Suprapubic skin (tissue), 4 donors: ENCODE results near the gene EVA1A. TPM values are rescaled to one million over a fixed set of nuclear protein-coding genes. Genes with fewer than 3 reads are reported as not detected.

Experiments used
- DNase-seq, 2 donors: peaks; one replicate each; pipeline ENCODE4 v3.0.0-alpha.2; 2019; ENCODE audit warnings: low spot score in 2 of 2
- H3K27ac ChIP-seq: fragments of 200-600 bp; sonication (generic); one replicate; pipeline ENCODE4 v1.5.1; 2019
- H3K27me3 ChIP-seq: fragments of 200-600 bp; sonication (generic); one replicate; pipeline ENCODE4 v1.5.1; 2019
- H3K36me3 ChIP-seq: fragments of 200-600 bp; sonication (generic); one replicate; pipeline ENCODE4 v1.5.1; 2019
- H3K4me1 ChIP-seq: fragments of 200-600 bp; sonication (generic); one replicate; pipeline ENCODE4 v1.5.1; 2019
- H3K4me3 ChIP-seq: fragments of 200-600 bp; sonication (generic); one replicate; pipeline ENCODE4 v1.5.1; 2019; ENCODE audit warnings: mild to moderate bottlenecking
- H3K9me3 ChIP-seq: fragments of 200-600 bp; sonication (generic); one replicate; pipeline ENCODE4 v1.5.1; 2019
- EP300 ChIP-seq: sonication (generic); formaldehyde crosslinking; IDR thresholded peaks from one replicate; pipeline ENCODE4 v1.6.1; 2017; ENCODE audit warnings: antibody characterized with exemption
- POLR2A ChIP-seq, 2 donors: fragments of 450-650 bp; IDR thresholded peaks; one replicate each; pipeline ENCODE4 v1.6.1; 2017; ENCODE audit warnings: antibody characterized with exemption in 2 of 2, mild to moderate bottlenecking in 2 of 2, moderate library complexity in 2 of 2
- POLR2AphosphoS5 ChIP-seq, 3 donors: sonication (generic); formaldehyde crosslinking; IDR thresholded peaks; one replicate each; pipeline ENCODE4 v1.6.1; 2017; ENCODE audit warnings: antibody characterized with exemption in 3 of 3
- WGBS: methylation state at CpG from one replicate; pipeline ENCODE4 v1.1.5; 2018; 5-methylcytosine and 5-hydroxymethylcytosine counted together
- total RNA-seq, 4 donors: library from RNA; depleted of rRNA; stranded (reverse); fragments of >200 nt; gene quantifications; one replicate each; pipeline ENCODE4 v1.1.0, GENCODE V29; 2016
- TF ChIP-seq, protein P1 (sequence below), 2 donors: fragments of 200-600 bp in 1 of 2; fragments of 450-650 bp in 1 of 2; sonication (generic) in 1 of 2; IDR thresholded peaks; one replicate each; pipeline ENCODE4 v1.5.1; 2016 to 2019; ENCODE audit warnings: antibody characterized with exemption in 2 of 2, mild to moderate bottlenecking in 1 of 2, moderate library complexity in 1 of 2

Gene EVA1A
- total RNA-seq, 4 donors from 2014 or later = 5.7 to 11.4 (median 7.9) TPM

DNA sequence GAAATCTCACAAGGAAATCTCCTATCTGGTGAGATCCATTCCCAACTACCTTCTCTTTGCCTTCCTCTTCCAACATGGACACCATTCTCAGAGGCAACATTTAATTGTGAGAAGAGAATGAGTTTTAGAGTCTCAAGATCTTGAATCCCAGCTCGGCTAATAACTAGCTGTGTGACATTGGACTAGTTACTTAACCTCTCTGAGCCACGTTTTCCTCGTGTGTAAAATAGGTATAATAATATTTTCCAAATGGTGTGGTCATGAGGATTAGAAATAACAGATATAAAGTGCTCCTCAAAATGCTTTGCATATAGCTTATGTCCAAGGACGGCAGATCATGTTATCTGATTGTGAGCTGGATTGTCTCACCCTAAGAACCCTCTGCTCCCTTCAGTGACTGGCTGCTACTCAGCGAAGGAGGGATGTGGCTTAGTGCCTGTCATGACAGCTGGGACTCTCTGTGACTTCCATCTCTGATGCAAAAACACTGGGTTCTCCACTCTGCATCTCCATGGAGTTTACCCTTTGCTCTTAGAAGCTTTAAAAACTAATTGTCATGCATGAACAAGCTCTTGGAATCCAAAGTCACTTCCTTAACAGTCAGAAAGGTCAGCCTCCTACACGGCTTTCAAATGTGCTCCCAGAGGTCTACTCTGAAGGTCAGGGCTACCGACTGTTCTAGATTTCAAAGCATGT lies 47.4 kb upstream of the EVA1A start:
- no peak for DNase-seq
- H3K36me3 ChIP-seq = no peaks in the 10 kb centered on the region
- peaks cover 17% of the 10 kb centered on the region for H3K27me3 ChIP-seq

DNA sequence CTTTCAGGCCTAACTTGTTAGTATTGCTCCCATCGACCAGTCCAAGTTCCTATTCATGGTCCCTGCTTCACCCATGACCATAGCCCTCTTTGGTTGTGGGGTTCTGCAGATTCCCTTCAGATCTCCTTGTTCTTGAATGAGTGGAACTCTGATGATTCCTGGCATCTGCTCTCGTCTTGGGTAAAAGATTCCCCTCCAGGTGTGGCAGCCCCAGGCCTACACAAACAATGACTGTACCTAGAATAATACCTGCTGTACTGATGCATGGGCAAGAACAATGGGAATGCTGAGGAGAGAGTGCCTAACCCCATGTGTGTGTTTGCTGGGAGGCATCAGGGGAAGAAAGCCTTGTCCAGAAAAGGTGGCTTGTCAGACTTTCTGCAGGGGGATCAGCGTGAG lies 46.7 kb upstream of the EVA1A start:
- no peak for DNase-seq
- Histone ChIP-seq H3K36me3 (no peaks in the 10 kb centered on the region), H3K27ac (no peak overlapping the region), H3K4me1 (peaks cover 10% of the 10 kb centered on the region), H3K27me3 (peaks cover 17% of the 10 kb centered on the region), H3K4me3 (no peak overlapping the region), H3K9me3 (no peaks in the 10 kb centered on the region)
- TF ChIP-seq, protein P1, sequence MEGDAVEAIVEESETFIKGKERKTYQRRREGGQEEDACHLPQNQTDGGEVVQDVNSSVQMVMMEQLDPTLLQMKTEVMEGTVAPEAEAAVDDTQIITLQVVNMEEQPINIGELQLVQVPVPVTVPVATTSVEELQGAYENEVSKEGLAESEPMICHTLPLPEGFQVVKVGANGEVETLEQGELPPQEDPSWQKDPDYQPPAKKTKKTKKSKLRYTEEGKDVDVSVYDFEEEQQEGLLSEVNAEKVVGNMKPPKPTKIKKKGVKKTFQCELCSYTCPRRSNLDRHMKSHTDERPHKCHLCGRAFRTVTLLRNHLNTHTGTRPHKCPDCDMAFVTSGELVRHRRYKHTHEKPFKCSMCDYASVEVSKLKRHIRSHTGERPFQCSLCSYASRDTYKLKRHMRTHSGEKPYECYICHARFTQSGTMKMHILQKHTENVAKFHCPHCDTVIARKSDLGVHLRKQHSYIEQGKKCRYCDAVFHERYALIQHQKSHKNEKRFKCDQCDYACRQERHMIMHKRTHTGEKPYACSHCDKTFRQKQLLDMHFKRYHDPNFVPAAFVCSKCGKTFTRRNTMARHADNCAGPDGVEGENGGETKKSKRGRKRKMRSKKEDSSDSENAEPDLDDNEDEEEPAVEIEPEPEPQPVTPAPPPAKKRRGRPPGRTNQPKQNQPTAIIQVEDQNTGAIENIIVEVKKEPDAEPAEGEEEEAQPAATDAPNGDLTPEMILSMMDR (IDR thresholded peaks at IDR 0.05) = no peak
- no peak for TF ChIP-seq EP300
- no peak for TF ChIP-seq POLR2A (IDR thresholded peaks at IDR 0.05)
- no peak for TF ChIP-seq POLR2AphosphoS5 (IDR thresholded peaks at IDR 0.05)
- WGBS = 91% methylated on average over 3 of the region's 3 CpGs

More for the DNA sequence above, 47.4 kb upstream of the EVA1A start:
- WGBS = 71% methylated on average over 7 of the region's 7 CpGs
- Histone ChIP-seq H3K9me3 (no peaks in the 10 kb centered on the region), H3K4me1 (peaks cover 10% of the 10 kb centered on the region), H3K4me3 (no peak overlapping the region), H3K27ac (no peak overlapping the region)
- TF ChIP-seq EP300 (no peak), POLR2AphosphoS5 (IDR thresholded peaks at IDR 0.05) (no peak), POLR2A (IDR thresholded peaks at IDR 0.05) (no peak)
- TF ChIP-seq, protein P1 (IDR thresholded peaks at IDR 0.05) = no peak

- 68% methylated on average over 8 of the region's 8 CpGs for WGBS
- peaks cover 17% of the 10 kb centered on the region for H3K27me3 ChIP-seq
- H3K27ac ChIP-seq = no peak overlapping the region
Measured at GRCh38 chr2:75606761-75607399, 46.1 kb upstream of the EVA1A start.

DNA sequence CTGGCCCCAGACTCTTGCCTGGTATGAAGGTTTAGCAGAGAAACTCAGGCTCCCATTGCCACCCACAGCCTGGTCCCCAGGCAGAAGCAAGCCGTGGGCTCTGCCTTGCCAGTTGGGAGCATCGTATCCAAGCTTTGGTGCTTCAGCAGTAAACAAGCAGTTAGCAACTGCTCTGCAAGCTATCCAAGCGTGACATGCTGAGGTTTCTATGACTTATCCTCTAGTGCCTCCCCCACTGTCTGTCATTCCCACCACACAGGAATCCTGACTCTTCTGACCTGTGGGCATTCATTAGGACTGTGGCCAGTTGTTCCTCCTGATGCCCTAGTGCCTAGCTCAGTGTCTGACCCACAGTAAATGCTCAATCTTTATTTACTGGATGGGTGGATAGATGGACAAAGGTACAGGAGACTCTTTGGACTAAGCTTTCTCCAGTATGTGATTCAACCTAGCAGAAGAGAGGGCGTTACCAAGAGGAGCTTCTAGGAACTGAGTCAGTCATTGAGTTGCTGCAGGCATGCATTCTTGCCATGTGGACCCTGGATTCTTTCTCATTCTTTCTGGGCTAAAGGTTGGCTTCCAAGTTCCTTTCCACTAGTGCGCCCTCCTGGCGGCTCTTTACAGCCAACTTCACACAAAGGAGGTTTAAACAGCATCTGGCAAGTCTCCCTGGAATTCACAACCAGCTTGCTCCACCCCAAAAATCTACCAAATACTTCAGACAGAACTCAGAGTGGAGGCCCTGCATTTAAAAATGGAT lies 45.2 kb upstream of the EVA1A start:
- 54% methylated on average over 6 of the region's 6 CpGs for WGBS
- no peak for DNase-seq
- TF ChIP-seq POLR2A (IDR thresholded peaks at IDR 0.05) (no peak), POLR2AphosphoS5 (IDR thresholded peaks at IDR 0.05) (no peak), EP300 (no peak)
- TF ChIP-seq, protein P1 (IDR thresholded peaks at IDR 0.05) = no peak
- Histone ChIP-seq H3K36me3 (no peaks in the 10 kb centered on the region), H3K4me1 (peaks cover 10% of the 10 kb centered on the region), H3K27ac (no peak overlapping the region), H3K4me3 (no peak overlapping the region), H3K27me3 (peaks cover 14% of the 10 kb centered on the region), H3K9me3 (no peaks in the 10 kb centered on the region)

More at GRCh38 chr2:75606761-75607399, 46.1 kb upstream of the EVA1A start:
- no peaks in the 10 kb centered on the region for H3K36me3 ChIP-seq
- TF ChIP-seq, protein P1 (IDR thresholded peaks at IDR 0.05) = no peak
- TF ChIP-seq POLR2AphosphoS5 (IDR thresholded peaks at IDR 0.05) = no peak
- no peak for TF ChIP-seq POLR2A (IDR thresholded peaks at IDR 0.05)
- TF ChIP-seq EP300 = no peak
- H3K9me3 ChIP-seq = no peaks in the 10 kb centered on the region
- H3K4me3 ChIP-seq = no peak overlapping the region
- H3K4me1 ChIP-seq = peaks cover 10% of the 10 kb centered on the region
- DNase-seq = no peak

DNA sequence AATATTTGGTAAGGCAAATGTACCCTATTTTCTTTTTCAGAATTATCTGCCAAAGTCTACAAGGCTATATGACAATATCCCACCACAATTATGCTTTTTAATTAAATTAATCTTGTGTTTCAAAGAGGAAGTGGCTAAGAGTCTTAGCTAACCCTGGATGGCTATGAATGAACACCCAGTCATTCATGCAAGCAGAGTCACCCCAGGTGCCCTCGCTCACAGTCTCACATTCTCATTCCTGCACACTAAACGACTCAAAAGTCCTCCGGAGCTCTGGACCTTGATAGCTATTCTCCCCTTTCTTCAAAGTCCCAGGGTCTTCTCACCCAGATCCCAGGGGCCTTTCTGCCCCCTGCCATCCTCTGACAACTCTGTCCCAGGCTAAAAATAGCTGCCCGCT lies 43.7 kb upstream of the EVA1A start:
- TF ChIP-seq EP300 (no peak), POLR2A (IDR thresholded peaks at IDR 0.05) (no peak), POLR2AphosphoS5 (IDR thresholded peaks at IDR 0.05) (no peak)
- TF ChIP-seq, protein P1 (IDR thresholded peaks at IDR 0.05) = no peak
- peaks cover 10% of the 10 kb centered on the region for H3K4me1 ChIP-seq
- no peak overlapping the region for H3K27ac ChIP-seq

More for the DNA sequence above, 43.7 kb upstream of the EVA1A start:
- Histone ChIP-seq H3K4me3 (no peak overlapping the region), H3K36me3 (no peaks in the 10 kb centered on the region), H3K9me3 (no peaks in the 10 kb centered on the region), H3K27me3 (peaks cover 10% of the 10 kb centered on the region)
- no peak for DNase-seq
- 94% methylated on average over 4 of the region's 4 CpGs for WGBS
